Activated naive CD4-positive, alpha-beta T cell treated with anti-CD3 and anti-CD28 coated beads for 36 hours (primary cell): ENCODE data around the gene RGS7. TPM values are rescaled to one million over a fixed set of nuclear protein-coding genes. Genes with fewer than 3 reads are reported as not detected.

Experiments used
- CTCF ChIA-PET: fragments of 350-600 bp; sonication (Branson Sonifier 250); formaldehyde crosslinking; loops from one replicate; lab custom pipeline; 2021; ENCODE audit warnings: antibody characterized with exemption; lab: Charles Lee
- DNase-seq: peaks from one replicate; pipeline ENCODE4 v3.0.0-alpha.2; 2020
- H3K27ac Mint-ChIP-seq: one replicate; pipeline ENCODE4 v1.8.0; 2021; ENCODE audit warnings: mild to moderate bottlenecking, mixed read lengths
- H3K27me3 Mint-ChIP-seq: one replicate; pipeline ENCODE4 v1.8.0; 2021; ENCODE audit warnings: low read depth, mixed read lengths
- H3K36me3 Mint-ChIP-seq: one replicate; pipeline ENCODE4 v1.8.0; 2021; ENCODE audit warnings: low read depth, mixed read lengths
- H3K4me1 Mint-ChIP-seq: one replicate; pipeline ENCODE4 v1.8.0; 2021; ENCODE audit warnings: low read depth, mixed read lengths
- H3K4me3 Mint-ChIP-seq: one replicate; pipeline ENCODE4 v1.8.0; 2021; ENCODE audit warnings: mild to moderate bottlenecking, moderate library complexity, mixed read lengths
- H3K9me3 Mint-ChIP-seq: one replicate; pipeline ENCODE4 v1.8.0; 2021; ENCODE audit warnings: mixed read lengths
- intact Hi-C: fragments of 100-400 bp; cut with micrococcal nuclease; formaldehyde crosslinking; loops from one replicate; pipeline ENCODE4 v1.15.1; 2023
- total RNA-seq, 2 experiments: library from RNA; stranded (reverse); gene quantifications; one replicate each; pipeline ENCODE4 v1.2.3, GENCODE V29; 2021

RGS7 gene
- total RNA-seq = not detected

DNA sequence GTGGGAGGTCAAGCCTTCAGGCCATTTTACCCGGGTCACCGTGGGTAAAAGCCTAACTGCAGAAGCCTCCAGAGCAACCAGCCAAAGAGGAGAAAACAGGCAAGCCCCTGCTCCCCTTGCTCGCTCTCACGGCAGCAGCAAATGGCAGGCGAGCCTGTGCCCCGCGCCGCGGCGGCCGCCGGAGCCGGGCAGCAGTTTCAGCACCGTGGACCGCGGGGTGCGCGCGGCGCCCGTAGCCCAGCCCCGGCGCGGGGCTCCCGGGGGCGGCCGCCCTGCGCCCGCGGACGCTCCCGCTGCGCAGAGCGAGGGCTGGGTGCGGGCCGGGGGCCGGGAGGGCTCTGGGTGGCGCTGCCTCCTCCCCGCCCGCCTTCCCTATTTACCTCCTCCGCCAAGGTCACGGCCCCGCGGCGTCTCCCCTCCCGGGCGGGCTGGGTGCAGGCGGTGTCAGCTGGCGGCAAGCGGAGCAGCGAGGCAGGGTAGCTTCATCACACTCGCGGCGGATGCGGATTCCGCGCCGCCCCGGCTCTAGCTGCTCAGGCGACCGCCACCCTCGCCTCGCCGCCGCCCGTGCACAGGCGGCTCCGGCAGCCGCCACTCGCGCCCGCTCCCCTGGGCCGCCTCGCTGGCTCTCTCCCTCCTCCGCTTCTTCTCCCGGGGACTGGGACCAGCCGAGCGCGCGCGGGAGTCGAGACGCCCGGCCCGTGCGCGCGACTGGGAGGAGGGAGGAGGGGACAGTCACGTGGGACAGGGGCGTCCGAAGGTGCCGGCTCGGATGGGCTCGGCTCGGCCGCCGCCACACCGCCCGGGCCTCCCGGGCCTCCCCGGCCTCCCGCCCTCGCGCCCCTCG, at the start of gene RGS7:
Gene RGS7 (minus strand): TSS at position 687 of the 847 bp plus-strand sequence.
- Mint-ChIP-seq H3K4me3 (peak within 1 kb of the TSS; percentile 49), H3K9me3 (no peaks in the 10 kb centered on the region), H3K27ac (no peak within 1 kb of the TSS), H3K4me1 (peaks cover 5% of the 10 kb centered on the region), H3K36me3 (no peaks in the 10 kb centered on the region), H3K27me3 (peaks cover 37% of the 10 kb centered on the region)
- peak; percentile 12 for DNase-seq
- CTCF ChIA-PET = no interaction called here
- intact Hi-C loops = no loop called here

DNA sequence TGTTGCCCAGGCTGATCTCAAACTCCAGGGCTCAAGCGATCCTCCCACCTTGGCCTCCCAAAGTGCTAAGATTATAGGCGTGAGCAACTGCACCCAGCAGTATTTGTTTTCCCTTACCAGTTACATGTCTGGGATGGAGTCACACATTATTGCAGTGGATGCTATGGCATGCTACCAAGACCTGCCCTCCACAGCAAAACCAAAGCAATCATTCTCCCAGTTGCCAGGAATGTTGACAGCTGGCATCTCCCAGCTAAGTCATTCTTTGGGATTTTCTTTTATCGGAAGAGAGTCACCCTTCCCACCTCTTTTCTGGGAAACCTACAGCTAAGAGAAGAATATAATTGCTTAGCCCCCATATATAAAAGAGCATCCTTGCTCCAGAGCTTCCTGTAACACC, 49.4 kb upstream of the RGS7 start:
- Mint-ChIP-seq H3K27ac (no peak overlapping the region), H3K9me3 (no peaks in the 10 kb centered on the region), H3K4me1 (no peaks in the 10 kb centered on the region), H3K4me3 (no peak overlapping the region), H3K36me3 (no peaks in the 10 kb centered on the region), H3K27me3 (peaks cover 6% of the 10 kb centered on the region)
- DNase-seq = no peak
- CTCF ChIA-PET = no interaction called here
- intact Hi-C loops = no loop called here

DNA sequence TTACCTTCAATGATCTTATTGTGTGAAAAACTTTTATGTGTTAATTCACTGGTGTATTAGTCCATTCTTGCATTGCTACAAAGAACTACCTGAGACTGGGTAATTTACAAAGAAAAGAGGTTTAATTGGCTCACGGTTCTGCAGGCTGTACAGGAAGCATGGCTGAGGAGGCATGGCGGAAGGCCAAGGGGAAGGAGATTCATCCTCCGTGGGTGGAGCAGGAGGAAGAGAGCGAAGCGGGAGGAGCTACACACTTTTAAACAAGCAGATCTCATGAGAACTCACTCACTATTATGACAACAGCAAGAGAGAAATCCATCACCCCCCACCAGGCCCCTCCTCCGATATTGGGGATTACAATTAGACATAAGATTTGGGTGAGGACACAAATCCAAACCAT, 44.2 kb upstream of the RGS7 start:
- Mint-ChIP-seq H3K27ac (no peak overlapping the region), H3K4me1 (no peaks in the 10 kb centered on the region), H3K9me3 (no peaks in the 10 kb centered on the region), H3K4me3 (no peak overlapping the region), H3K27me3 (no peaks in the 10 kb centered on the region), H3K36me3 (no peaks in the 10 kb centered on the region)
- CTCF ChIA-PET = no interaction called here
- intact Hi-C loops = no loop called here
- DNase-seq = no peak

DNA sequence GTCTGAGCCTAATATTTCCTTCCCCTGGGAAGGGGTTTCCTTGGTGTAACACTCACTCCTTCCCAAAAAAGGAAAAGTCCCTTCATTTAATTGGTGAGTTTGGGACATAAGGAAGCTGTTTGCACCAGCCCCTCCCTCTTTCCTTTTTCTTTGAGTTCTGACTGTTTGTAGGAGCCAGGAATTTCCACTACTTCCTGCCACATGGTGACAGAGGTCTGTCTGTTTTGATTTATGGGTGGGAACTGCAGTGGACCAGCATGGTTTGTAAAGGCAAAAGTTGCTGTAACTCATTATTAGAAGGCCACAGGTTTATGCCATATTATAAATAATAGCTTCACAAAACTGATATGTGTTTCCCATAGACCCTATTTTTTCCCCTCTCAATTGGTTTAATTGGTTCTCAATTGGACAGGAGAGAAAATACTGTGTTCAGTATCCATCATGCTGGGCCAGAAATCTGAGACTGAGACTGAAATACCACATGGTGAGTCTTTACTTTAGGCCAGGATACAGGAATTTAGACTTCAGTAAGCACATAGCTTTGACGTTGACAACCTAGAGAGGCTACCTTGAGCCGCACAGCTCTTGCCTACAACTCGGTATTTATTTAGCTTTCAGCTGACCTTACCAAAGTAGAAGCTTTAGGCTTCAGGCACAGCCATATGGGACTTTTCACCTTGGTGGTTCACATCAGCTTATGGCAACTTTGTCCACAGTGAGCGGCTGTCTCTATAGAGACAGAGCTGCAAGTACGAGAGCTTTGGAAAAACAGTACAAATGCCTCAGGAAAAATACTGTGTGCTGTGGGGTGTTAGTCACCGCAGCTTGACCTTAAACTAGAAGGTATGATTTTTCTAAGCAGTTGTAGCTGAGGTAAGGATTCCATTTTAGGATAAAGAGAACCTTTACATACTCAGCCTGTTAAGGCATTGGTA, 40.0 kb upstream of the RGS7 start:
- DNase-seq = no peak
- Mint-ChIP-seq H3K27ac (no peak overlapping the region), H3K4me3 (no peak overlapping the region), H3K36me3 (no peaks in the 10 kb centered on the region), H3K4me1 (no peaks in the 10 kb centered on the region), H3K9me3 (no peaks in the 10 kb centered on the region), H3K27me3 (peaks cover 7% of the 10 kb centered on the region)
- intact Hi-C loops = no loop called here
- CTCF ChIA-PET = no interaction called here

DNA sequence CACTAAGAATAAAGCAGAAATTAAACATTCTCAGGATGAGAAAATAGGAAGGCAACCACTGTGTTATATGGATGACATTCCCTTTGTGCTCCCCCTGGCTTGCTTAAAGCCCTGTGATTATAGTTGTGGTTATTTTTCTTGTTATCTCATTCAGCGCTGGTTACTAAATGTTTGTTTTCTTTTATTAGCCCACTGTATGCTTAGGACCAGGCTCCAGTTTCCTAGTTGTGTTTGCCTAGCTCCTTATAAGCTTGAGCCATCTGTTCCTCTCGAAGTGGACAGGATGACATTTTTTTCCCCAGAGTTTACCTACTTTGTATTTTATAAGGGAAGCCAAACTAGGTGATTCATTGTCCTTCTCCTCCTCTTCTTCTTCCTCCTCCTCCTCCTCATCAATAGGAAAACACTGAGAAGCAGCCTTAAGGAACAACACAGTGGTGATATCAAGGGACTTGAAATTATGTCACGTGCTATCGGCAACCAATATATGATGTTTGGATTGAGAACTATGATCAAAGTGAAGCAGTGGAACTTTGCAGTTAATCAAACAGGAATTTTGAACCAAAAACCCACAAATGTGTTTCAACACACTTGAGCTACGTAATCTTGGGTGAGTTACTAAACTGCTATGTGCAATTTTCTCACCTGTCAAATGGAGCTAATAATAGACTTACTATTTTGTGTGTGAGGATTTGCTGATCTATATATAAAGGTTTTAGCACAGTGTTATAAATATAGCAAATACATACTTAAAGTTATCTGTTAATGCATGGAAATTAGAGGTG, 35.1 kb upstream of the RGS7 start:
- H3K27me3 Mint-ChIP-seq = peaks cover 7% of the 10 kb centered on the region
- no peak for DNase-seq
- intact Hi-C loops = no loop called here
- H3K4me1 Mint-ChIP-seq = no peaks in the 10 kb centered on the region
- no peak overlapping the region for H3K27ac Mint-ChIP-seq
- CTCF ChIA-PET = no interaction called here
- no peak overlapping the region for H3K4me3 Mint-ChIP-seq
- no peaks in the 10 kb centered on the region for H3K36me3 Mint-ChIP-seq
- no peaks in the 10 kb centered on the region for H3K9me3 Mint-ChIP-seq

DNA sequence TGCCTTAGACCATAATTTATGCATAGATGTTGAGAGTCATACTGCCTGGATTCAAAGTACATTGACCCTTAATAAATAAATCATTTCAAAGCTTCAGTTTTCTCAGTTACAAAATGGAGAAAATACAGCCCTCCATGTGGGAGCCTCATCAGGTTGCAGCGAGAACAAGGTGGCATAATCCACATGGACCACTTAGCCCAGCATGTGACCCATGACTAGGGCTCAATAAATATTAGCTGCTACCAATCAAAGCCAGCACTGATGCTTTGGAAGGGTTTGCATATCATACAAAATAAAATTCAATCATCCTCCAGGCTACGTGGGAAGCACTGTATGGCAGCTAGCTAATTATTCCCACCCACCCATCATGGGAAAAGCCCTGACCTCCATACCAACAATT, 33.5 kb upstream of the RGS7 start:
- H3K27me3 Mint-ChIP-seq = peaks cover 6% of the 10 kb centered on the region
- no peaks in the 10 kb centered on the region for H3K9me3 Mint-ChIP-seq
- no peaks in the 10 kb centered on the region for H3K4me1 Mint-ChIP-seq
- no peaks in the 10 kb centered on the region for H3K36me3 Mint-ChIP-seq
- DNase-seq = no peak
- no peak overlapping the region for H3K27ac Mint-ChIP-seq
- CTCF ChIA-PET = no interaction called here
- intact Hi-C loops = no loop called here
- H3K4me3 Mint-ChIP-seq = no peak overlapping the region

DNA sequence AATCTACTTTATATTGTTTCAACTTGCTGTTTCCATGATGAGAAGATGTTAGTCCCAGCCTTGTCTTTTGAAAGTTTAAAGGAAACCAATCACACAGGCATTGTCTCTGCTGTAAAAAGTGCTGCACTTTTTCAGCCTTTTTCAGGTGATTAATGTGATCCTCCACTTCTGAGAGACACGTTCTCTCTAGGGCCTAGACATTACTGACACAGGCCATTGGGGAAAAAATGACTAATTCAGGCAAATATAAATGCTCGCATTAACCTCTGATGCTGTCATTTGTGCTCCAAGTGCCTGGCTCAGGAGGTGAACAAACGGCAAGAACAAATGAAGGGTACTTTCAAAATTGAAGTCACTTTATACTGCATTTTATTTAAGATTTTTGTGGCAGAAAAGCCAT, 32.4 kb upstream of the RGS7 start:
- peaks cover 5% of the 10 kb centered on the region for H3K27me3 Mint-ChIP-seq
- no peaks in the 10 kb centered on the region for H3K4me1 Mint-ChIP-seq
- no peaks in the 10 kb centered on the region for H3K36me3 Mint-ChIP-seq
- DNase-seq = no peak
- H3K9me3 Mint-ChIP-seq = no peaks in the 10 kb centered on the region
- intact Hi-C loops = no loop called here
- CTCF ChIA-PET = no interaction called here
- H3K27ac Mint-ChIP-seq = no peak overlapping the region
- no peak overlapping the region for H3K4me3 Mint-ChIP-seq

DNA sequence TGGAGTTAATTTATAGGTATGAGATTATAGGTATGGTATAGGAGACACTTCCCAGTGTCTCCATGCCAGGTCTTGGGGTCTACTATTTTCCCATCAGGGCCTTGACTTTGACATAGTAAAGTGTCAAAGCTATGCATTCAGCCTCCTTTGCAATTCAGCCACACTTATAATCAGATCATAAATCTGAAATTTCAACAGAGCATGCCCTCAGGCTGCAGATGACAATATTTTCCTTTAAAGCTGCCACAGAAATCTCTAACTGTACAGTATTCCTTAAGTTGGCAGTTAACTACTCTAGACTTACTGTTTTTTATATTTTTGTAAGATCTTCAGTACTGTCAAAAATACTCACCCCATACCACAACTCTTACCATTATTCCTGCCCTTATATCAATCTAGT, 30.2 kb upstream of the RGS7 start:
- Mint-ChIP-seq H3K27ac (no peak overlapping the region), H3K4me1 (no peaks in the 10 kb centered on the region), H3K9me3 (peaks cover under 1% of the 10 kb centered on the region), H3K27me3 (peaks cover 4% of the 10 kb centered on the region), H3K4me3 (no peak overlapping the region), H3K36me3 (no peaks in the 10 kb centered on the region)
- no peak for DNase-seq
- intact Hi-C loops = no loop called here
- CTCF ChIA-PET = no interaction called here

DNA sequence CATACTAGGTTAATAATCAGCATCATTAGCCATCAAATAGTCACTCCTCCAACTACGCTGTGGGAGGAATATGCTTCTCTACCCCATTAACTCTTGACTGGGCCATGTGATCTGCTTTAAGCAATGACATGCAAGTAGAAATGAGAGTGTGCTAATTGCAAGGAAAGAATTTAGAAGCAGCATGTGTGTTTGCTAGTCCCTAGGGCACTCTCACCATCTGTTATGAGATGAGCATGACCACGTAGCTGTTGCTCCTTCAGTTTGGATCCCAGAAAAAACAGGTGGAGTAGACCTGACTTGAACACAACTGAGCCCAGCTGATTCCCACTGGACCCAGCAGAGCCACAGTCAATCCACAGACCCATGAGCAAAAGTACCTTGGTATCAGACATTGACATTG, 19.7 kb upstream of the RGS7 start:
- no peaks in the 10 kb centered on the region for H3K27me3 Mint-ChIP-seq
- no peak overlapping the region for H3K27ac Mint-ChIP-seq
- DNase-seq = no peak
- no peaks in the 10 kb centered on the region for H3K36me3 Mint-ChIP-seq
- intact Hi-C loops = no loop called here
- H3K9me3 Mint-ChIP-seq = peaks cover 5% of the 10 kb centered on the region
- H3K4me1 Mint-ChIP-seq = no peaks in the 10 kb centered on the region
- no peak overlapping the region for H3K4me3 Mint-ChIP-seq
- CTCF ChIA-PET = no interaction called here

DNA sequence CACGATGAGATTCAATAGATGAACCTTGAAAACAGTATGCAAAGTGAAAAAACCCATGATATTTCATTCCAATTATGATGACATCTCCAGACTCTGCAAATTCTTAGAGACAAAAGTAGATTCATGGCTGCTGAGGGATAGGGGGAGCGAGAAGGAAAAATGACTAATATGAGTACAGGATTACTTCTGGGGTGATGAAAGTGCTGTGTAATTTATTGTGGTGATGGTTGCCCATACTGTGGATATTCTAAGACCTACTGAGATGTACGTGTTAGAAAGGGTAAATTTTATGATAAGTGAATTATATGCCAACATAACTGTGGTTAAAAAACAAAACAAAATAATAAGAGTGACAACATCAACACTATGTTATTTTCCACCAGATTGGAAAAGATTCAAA, 18.9 kb upstream of the RGS7 start:
- no peaks in the 10 kb centered on the region for H3K36me3 Mint-ChIP-seq
- no peak overlapping the region for H3K4me3 Mint-ChIP-seq
- H3K27me3 Mint-ChIP-seq = no peaks in the 10 kb centered on the region
- intact Hi-C loops = no loop called here
- CTCF ChIA-PET = no interaction called here
- H3K27ac Mint-ChIP-seq = no peak overlapping the region
- peaks cover 2% of the 10 kb centered on the region for H3K9me3 Mint-ChIP-seq
- DNase-seq = no peak
- H3K4me1 Mint-ChIP-seq = no peaks in the 10 kb centered on the region

DNA sequence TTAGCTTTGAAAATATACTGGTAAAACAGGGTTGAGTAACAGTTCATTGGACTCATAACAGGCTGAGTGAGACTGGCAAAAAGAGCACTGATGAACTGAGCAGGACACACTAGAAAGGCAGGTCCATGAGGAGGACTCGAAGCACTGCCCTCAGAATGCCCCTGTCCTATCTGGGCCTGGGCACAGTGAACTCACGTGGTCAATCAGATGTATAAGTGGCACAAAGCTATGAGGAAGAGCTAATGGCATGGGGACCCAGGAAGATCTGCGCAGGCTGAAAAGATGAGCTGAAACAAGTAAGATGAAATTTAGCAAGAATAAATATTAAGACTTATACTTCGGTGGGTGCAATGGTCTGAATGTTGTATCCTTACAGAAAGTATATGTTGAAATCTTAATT, 9.2 kb upstream of the RGS7 start:
- intact Hi-C loops = no loop called here
- CTCF ChIA-PET = no interaction called here
- H3K36me3 Mint-ChIP-seq = no peaks in the 10 kb centered on the region

DNA sequence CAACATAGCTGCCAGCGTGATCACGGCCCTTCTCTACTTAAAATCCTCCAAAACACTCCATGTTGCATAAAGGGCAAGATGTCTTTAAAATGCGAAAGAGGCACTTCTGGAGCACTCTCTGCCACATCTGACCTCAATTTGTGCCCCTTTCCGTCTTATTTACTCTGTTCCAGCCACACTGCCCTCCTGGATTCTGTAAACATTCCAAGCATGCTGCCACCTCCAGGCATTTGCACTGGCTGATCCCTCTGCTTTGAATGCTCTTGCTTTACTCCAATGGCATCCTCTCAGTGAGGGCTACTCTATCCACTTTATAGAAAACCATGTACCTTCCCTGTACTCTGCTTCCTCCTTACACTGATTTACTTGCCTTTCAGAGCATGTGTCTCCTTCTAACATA, 5.3 kb upstream of the RGS7 start:
- Mint-ChIP-seq H3K9me3 (peaks cover 2% of the 10 kb centered on the region), H3K27me3 (peaks cover 24% of the 10 kb centered on the region), H3K36me3 (no peaks in the 10 kb centered on the region), H3K4me3 (no peak overlapping the region), H3K27ac (no peak overlapping the region), H3K4me1 (peaks cover 3% of the 10 kb centered on the region)
- intact Hi-C loops = no loop called here
- no peak for DNase-seq
- CTCF ChIA-PET = no interaction called here

More for the DNA sequence above, 9.2 kb upstream of the RGS7 start:
- no peak for DNase-seq
- Mint-ChIP-seq H3K27ac (no peak overlapping the region), H3K27me3 (peaks cover 2% of the 10 kb centered on the region), H3K4me1 (no peaks in the 10 kb centered on the region), H3K4me3 (no peak overlapping the region), H3K9me3 (peaks cover 2% of the 10 kb centered on the region)
